Right lobe of liver (tissue), 6 donors: ENCODE results near the gene UQCC5. TPM values are rescaled to one million over a fixed set of nuclear protein-coding genes. Genes with fewer than 3 reads are reported as not detected.

Experiments used
- ATAC-seq, 4 donors: fragments of 200-7000 bp; cut with Tn5 transposase; one replicate each; pipeline ENCODE4 v1.9.1; 2020; ENCODE audit warnings: mild to moderate bottlenecking in 4 of 4, moderate library complexity in 4 of 4
- DNase-seq, 3 donors: peaks; one replicate each; pipeline ENCODE4 v3.0.0-alpha.2; 2020
- H3K27ac ChIP-seq, 3 donors: fragments of 200-600 bp; one replicate each; pipeline ENCODE4 v1.8.0; 2022
- H3K27me3 ChIP-seq, 2 donors: fragments of 200-600 bp; one replicate each; pipeline ENCODE4 v1.8.0; 2022
- H3K36me3 ChIP-seq, 4 donors: fragments of 200-600 bp; sonication (generic) in 1 of 4; one replicate each; pipeline versions ENCODE4 v1.5.1 to v1.8.0; 2017 to 2022; ENCODE audit warnings: control low read depth in 1 of 4
- H3K4me1 ChIP-seq, 4 donors: fragments of 200-600 bp; sonication (generic) in 1 of 4; one replicate each; pipeline versions ENCODE4 v1.5.1 to v1.8.0; 2017 to 2022; ENCODE audit warnings: control low read depth in 1 of 4
- H3K4me3 ChIP-seq, 3 donors: fragments of 200-600 bp; one replicate each; pipeline ENCODE4 v1.8.0; 2022
- H3K9me3 ChIP-seq, 4 donors: fragments of 200-600 bp; sonication (generic) in 1 of 4; one replicate each; pipeline versions ENCODE4 v1.5.1 to v1.8.0; 2017 to 2022; ENCODE audit warnings: control low read depth in 1 of 4
- POLR2A ChIP-seq: fragments of 450-650 bp; IDR thresholded peaks from one replicate; pipeline ENCODE4 v1.6.1; 2017; ENCODE audit warnings: antibody characterized with exemption, mild to moderate bottlenecking
- WGBS: methylation state at CpG from one replicate; pipeline ENCODE4 v1.1.6; 2018; ENCODE audit warnings: low coverage, low lambda C conversion rate; ENCODE audit not compliant: insufficient coverage; ENCODE audit errors: missing lambda C conversion rate; 5-methylcytosine and 5-hydroxymethylcytosine counted together
- intact Hi-C, 2 donors: fragments of 100-400 bp; cut with DNase I; formaldehyde crosslinking; loops; one replicate each; pipeline versions ENCODE4 v1.11.2 to v1.14.1; 2022
- small RNA-seq, 2 experiments: library from RNA; depleted of rRNA; stranded (forward); fragments of <200 nt; gene quantifications; one replicate each; pipeline ENCODE3, GENCODE V24; 2016
- total RNA-seq, 6 experiments: library from RNA; depleted of rRNA in 2 of 6; stranded (reverse); fragments of >200 nt in 2 of 6; fragmentation: NEBNext Ultra II Directional in 3 of 6; extraction: Animal tissue kit (Norgen Biotek cat#: 25700) in 3 of 6; gene quantifications; one replicate each; pipeline versions ENCODE4 v1.1.0 to v1.2.4, GENCODE V29; 2016 to 2023
- TF ChIP-seq, protein P1 (sequence below), 4 donors: fragments of 200-600 bp in 3 of 4; fragments of 450-650 bp in 1 of 4; IDR thresholded peaks; one replicate each; pipeline versions ENCODE4 v1.5.1 to v1.8.0; 2016 to 2022; ENCODE audit warnings: antibody characterized with exemption in 4 of 4, mild to moderate bottlenecking in 2 of 4
- donor health status: DM: no; HTN: yes; CAD: no.
- donor health status: DM: no; HTN: no; CAD: no.
- donor health status: DM: no; HTN: no; CAD: no.
- donor health status: DM: no; HTN: yes; CAD: no.
- donor health status: DM: no; HTN: yes; CAD: no.

The UQCC5 gene
- total RNA-seq, 6 experiments from 2014 or later, result 0.81 to 8.3 (median 4.3) TPM

DNA sequence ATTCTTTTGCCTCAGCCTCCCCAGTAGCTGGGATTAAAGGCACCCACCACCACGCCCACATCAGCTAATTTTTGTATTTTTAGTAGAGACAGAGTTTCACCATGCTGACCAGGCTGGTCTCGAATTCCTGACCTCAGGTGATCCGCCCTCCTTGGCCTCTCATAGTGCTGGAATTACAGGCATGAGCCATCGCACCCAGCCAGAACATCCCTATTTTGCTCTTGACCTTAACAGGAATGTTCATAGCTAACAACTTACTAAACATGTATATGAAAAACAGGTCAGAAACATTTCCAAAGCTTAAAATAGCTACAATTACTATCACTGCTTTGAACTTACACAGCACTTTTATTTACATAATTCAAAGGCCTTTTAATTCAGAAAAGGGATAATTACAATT, 33.7 kb downstream of the UQCC5 start:
- no peaks in the 10 kb centered on the region for H3K4me1 ChIP-seq
- DNase-seq (no peak), ATAC-seq (no peak)
- no peaks in the 10 kb centered on the region for H3K9me3 ChIP-seq
- no peaks in the 10 kb centered on the region for H3K27me3 ChIP-seq
- H3K4me3 ChIP-seq, result no peak overlapping the region
- TF ChIP-seq, protein P1, sequence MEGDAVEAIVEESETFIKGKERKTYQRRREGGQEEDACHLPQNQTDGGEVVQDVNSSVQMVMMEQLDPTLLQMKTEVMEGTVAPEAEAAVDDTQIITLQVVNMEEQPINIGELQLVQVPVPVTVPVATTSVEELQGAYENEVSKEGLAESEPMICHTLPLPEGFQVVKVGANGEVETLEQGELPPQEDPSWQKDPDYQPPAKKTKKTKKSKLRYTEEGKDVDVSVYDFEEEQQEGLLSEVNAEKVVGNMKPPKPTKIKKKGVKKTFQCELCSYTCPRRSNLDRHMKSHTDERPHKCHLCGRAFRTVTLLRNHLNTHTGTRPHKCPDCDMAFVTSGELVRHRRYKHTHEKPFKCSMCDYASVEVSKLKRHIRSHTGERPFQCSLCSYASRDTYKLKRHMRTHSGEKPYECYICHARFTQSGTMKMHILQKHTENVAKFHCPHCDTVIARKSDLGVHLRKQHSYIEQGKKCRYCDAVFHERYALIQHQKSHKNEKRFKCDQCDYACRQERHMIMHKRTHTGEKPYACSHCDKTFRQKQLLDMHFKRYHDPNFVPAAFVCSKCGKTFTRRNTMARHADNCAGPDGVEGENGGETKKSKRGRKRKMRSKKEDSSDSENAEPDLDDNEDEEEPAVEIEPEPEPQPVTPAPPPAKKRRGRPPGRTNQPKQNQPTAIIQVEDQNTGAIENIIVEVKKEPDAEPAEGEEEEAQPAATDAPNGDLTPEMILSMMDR (IDR thresholded peaks at IDR 0.05), result no peak
- TF ChIP-seq POLR2A, result no peak
- intact Hi-C loops, result no loop called here
- H3K27ac ChIP-seq, result no peak overlapping the region
- peaks cover 0 to 17% (median 5%) of the 10 kb centered on the region in 4 donors for H3K36me3 ChIP-seq
- 95% methylated on average over 4 of the region's 4 CpGs for WGBS

DNA sequence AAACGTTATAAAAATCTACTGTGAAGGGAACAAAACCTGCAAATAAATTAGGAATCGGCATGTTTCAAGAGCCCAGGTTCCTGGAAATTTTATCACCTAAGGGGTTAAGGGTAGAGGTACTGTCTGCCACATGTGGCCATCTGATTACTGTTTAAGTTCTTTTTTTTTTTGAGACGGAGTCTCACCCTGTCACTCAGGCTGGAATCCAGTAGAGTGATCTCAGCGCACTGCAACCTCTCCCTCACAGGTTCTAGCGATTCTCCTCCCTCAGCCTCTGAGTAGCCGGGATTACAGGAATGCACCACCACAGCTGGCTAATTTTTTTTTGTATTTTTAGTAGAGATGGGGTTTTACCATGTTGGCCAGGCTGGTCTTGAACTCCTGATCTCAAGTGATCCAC, 35.8 kb downstream of the UQCC5 start:
- Histone ChIP-seq H3K36me3 (peaks cover 0 to 28% (median 7%) of the 10 kb centered on the region in 4 donors), H3K4me3 (no peak overlapping the region), H3K4me1 (no peaks in the 10 kb centered on the region), H3K27me3 (no peaks in the 10 kb centered on the region), H3K9me3 (no peaks in the 10 kb centered on the region), H3K27ac (no peak overlapping the region)
- no peak for ATAC-seq
- no peak for DNase-seq
- TF ChIP-seq POLR2A, result no peak
- TF ChIP-seq, protein P1 (IDR thresholded peaks at IDR 0.05), result no peak
- 54% methylated on average over 6 of the region's 6 CpGs for WGBS
- intact Hi-C loops, result no loop called here

DNA sequence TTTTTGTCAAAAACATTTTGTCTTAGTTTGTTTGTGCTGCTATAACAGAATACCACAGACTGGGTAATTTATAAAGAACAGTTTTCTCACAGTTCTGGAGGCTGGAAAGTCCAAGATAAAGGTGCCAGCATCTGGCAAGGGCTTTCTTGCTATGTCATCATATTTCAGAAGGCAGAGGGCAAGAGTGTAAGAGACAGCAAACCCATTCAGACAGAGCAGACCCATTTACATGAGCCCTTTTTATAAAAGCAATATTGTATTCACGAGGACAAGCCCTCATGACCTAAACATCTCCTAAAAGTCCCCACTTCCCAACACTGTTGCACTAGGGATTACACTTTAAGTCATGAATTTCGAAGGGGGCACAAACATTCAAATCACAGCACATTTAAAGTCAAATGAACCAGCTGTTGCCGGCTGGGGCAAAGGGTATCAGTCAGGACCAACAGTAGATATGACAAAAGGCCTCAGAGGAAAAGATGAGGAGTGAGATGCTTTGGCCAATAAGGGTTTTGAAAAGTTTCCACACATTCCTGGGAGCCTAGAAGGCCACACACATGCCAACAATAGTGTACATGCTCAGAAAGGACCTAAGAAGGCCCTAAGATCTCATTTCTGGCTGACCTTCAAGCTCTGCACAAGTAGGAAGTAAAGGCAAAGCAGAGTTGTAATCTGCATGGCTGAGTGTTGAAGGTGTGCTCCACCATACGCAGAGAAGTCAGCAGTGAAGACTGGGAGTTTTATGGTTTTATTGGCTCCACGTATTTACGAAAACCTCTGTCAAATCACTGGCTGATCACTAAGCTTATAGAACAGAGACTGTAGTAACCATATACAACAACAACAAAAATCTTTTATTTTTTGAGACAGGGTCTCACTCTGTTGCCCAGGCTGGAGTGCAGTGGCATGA, 37.9 kb downstream of the UQCC5 start:
- ATAC-seq (no peak), DNase-seq (no peak)
- H3K27me3 ChIP-seq, result no peaks in the 10 kb centered on the region
- peaks cover 0 to 48% (median 14%) of the 10 kb centered on the region in 4 donors for H3K36me3 ChIP-seq
- no peaks in the 10 kb centered on the region for H3K9me3 ChIP-seq
- H3K4me3 ChIP-seq, result no peak overlapping the region
- WGBS, result 88% methylated on average over 6 of the region's 6 CpGs
- intact Hi-C loops, result no loop called here
- TF ChIP-seq, protein P1 (IDR thresholded peaks at IDR 0.05), result no peak
- no peak for TF ChIP-seq POLR2A
- no peak overlapping the region for H3K27ac ChIP-seq
- H3K4me1 ChIP-seq, result no peaks in the 10 kb centered on the region

Small RNAs within 50 kb of the gene (small RNA-seq; reads per million reads assigned to genes)
- gene RNU6-856P, result 0 reads per million in 2 experiments
- gene RNU6ATAC16P, result 0 reads per million in 2 experiments

Other genes with a start within 250 kb of the UQCC5 start
- 100 to 1,000 TPM in 4 of 6 experiments, 10 to 100 TPM in 2; 75.1 to 320 (median 178) TPM for gene GLYCTK, start 248.8 kb upstream of the UQCC5 start, total RNA-seq
- gene DNAH1, start 220.3 kb upstream of the UQCC5 start, total RNA-seq, result 10 to 100 TPM in 2 of 6 experiments, 1 to 10 TPM in 4; 1.6 to 11.2 (median 8.1) TPM
- gene BAP1, start 126.6 kb upstream of the UQCC5 start, total RNA-seq, result 10 to 100 TPM; 33.1 to 46.5 (median 38.7) TPM
- gene PHF7, start 125.9 kb upstream of the UQCC5 start, total RNA-seq, result 1 to 10 TPM; 2.6 to 4.8 (median 4.0) TPM
- 1 to 10 TPM in 2 of 6 experiments, under 1 TPM in 4; 0.60 to 2.8 (median 0.80) TPM for gene SEMA3G, start 91.5 kb upstream of the UQCC5 start, total RNA-seq
- 10 to 100 TPM in 1 of 6 experiments, 1 to 10 TPM in 3, under 1 TPM in 2; 0.55 to 12.2 (median 1.3) TPM for gene TNNC1, start 82.6 kb upstream of the UQCC5 start, total RNA-seq
- 10 to 100 TPM; 19.7 to 51.9 (median 30.6) TPM for gene NISCH, start 81.0 kb upstream of the UQCC5 start, total RNA-seq
- 100 to 1,000 TPM in 3 of 6 experiments, 10 to 100 TPM in 3; 60.7 to 268 (median 92.5) TPM for gene STAB1, start 41.3 kb upstream of the UQCC5 start, total RNA-seq
- 10 to 100 TPM in 1 of 6 experiments, 1 to 10 TPM in 5; 1.1 to 12.5 (median 3.9) TPM for gene NT5DC2, start 2.7 kb upstream of the UQCC5 start, total RNA-seq
- gene PBRM1, start 149.3 kb downstream of the UQCC5 start, total RNA-seq, result 10 to 100 TPM; 17.1 to 36.4 (median 27.2) TPM
- 10 to 100 TPM; 20.0 to 86.2 (median 41.7) TPM for gene GNL3, start 149.4 kb downstream of the UQCC5 start, total RNA-seq
- 10 to 100 TPM; 23.0 to 63.1 (median 46.9) TPM for gene GLT8D1, start 169.2 kb downstream of the UQCC5 start, total RNA-seq
- 100 to 1,000 TPM in 3 of 6 experiments, 10 to 100 TPM in 3; 60.7 to 193 (median 94.1) TPM for gene SPCS1, start 169.5 kb downstream of the UQCC5 start, total RNA-seq
- 10 to 100 TPM in 5 of 6 experiments, 1 to 10 TPM in 1; 7.3 to 18.9 (median 14.8) TPM for gene NEK4, start 234.3 kb downstream of the UQCC5 start, total RNA-seq
- gene ITIH1, start 241.0 kb downstream of the UQCC5 start, total RNA-seq, result 1,000 to 10,000 TPM in 4 of 6 experiments, 100 to 1,000 TPM in 2; 376 to 1,846 (median 1,201) TPM